ENCODE data around the gene GCNT2.

DNA sequence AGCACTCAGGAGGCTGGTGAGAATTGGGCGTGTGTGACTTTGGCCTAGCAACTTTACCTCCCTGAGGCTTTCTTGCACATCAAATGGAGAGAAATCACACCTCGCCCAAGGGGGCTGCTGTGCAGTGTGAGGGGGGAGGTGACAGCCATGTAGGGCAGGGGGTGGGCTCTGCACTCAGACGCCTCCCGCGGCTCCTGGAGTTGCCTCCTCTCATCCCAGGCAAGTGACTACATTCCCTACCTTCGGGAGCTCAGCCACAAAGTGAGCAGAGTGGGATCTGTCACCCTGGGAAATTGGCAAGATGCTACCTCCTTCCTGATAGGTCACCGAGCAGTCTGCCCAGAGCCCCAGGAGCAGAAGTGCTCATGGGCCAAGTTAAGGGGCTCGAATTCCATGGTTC is 56.0 kb downstream of the GCNT2 start:
- no peak for TF ChIP-seq ZNF263 (CRISPR knock-in tag; IDR thresholded peaks at IDR 0.05; ENCODE audit: low read depth)
- TF ChIP-seq CTCF (IDR thresholded peaks at IDR 0.05), result no peak
- TF ChIP-seq, protein P1, sequence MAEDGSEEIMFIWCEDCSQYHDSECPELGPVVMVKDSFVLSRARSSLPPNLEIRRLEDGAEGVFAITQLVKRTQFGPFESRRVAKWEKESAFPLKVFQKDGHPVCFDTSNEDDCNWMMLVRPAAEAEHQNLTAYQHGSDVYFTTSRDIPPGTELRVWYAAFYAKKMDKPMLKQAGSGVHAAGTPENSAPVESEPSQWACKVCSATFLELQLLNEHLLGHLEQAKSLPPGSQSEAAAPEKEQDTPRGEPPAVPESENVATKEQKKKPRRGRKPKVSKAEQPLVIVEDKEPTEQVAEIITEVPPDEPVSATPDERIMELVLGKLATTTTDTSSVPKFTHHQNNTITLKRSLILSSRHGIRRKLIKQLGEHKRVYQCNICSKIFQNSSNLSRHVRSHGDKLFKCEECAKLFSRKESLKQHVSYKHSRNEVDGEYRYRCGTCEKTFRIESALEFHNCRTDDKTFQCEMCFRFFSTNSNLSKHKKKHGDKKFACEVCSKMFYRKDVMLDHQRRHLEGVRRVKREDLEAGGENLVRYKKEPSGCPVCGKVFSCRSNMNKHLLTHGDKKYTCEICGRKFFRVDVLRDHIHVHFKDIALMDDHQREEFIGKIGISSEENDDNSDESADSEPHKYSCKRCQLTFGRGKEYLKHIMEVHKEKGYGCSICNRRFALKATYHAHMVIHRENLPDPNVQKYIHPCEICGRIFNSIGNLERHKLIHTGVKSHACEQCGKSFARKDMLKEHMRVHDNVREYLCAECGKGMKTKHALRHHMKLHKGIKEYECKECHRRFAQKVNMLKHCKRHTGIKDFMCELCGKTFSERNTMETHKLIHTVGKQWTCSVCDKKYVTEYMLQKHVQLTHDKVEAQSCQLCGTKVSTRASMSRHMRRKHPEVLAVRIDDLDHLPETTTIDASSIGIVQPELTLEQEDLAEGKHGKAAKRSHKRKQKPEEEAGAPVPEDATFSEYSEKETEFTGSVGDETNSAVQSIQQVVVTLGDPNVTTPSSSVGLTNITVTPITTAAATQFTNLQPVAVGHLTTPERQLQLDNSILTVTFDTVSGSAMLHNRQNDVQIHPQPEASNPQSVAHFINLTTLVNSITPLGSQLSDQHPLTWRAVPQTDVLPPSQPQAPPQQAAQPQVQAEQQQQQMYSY (CRISPR knock-in tag; IDR thresholded peaks at IDR 0.05), result no peak
- TF ChIP-seq, protein P2, sequence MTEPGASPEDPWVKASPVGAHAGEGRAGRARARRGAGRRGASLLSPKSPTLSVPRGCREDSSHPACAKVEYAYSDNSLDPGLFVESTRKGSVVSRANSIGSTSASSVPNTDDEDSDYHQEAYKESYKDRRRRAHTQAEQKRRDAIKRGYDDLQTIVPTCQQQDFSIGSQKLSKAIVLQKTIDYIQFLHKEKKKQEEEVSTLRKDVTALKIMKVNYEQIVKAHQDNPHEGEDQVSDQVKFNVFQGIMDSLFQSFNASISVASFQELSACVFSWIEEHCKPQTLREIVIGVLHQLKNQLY (CRISPR knock-in tag; IDR thresholded peaks at IDR 0.05), result no peak
- TF ChIP-seq HMGXB4 (CRISPR knock-in tag; IDR thresholded peaks at IDR 0.05), result no peak
- TF ChIP-seq SP1 (CRISPR knock-in tag; conservative IDR thresholded peaks at IDR 0.05), result no peak
- TF ChIP-seq CBFB (CRISPR knock-in tag; IDR thresholded peaks at IDR 0.05; ENCODE audit: low read depth), result no peak
- no peak for TF ChIP-seq TEAD4 (CRISPR knock-in tag; IDR thresholded peaks at IDR 0.05)
- TF ChIP-seq, protein P3, sequence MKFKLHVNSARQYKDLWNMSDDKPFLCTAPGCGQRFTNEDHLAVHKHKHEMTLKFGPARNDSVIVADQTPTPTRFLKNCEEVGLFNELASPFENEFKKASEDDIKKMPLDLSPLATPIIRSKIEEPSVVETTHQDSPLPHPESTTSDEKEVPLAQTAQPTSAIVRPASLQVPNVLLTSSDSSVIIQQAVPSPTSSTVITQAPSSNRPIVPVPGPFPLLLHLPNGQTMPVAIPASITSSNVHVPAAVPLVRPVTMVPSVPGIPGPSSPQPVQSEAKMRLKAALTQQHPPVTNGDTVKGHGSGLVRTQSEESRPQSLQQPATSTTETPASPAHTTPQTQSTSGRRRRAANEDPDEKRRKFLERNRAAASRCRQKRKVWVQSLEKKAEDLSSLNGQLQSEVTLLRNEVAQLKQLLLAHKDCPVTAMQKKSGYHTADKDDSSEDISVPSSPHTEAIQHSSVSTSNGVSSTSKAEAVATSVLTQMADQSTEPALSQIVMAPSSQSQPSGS (CRISPR knock-in tag; IDR thresholded peaks at IDR 0.05; ENCODE audit: borderline replicate concordance, low read depth), result no peak
